Left ventricle myocardium inferior (tissue), 1 donor: Measurements from ENCODE around the gene GTF2F1. TPM values are rescaled to one million over a fixed set of nuclear protein-coding genes. Genes with fewer than 3 reads are reported as not detected.

Source experiments
- DNase-seq: peaks from one replicate; pipeline ENCODE4 v3.0.0-alpha.2; 2020
- H3K27ac ChIP-seq: fragments of 200-600 bp; replicated peaks from 2 replicates; pipeline ENCODE4 v1.8.0; 2021
- H3K27me3 ChIP-seq: fragments of 200-600 bp; 2 replicates; pipeline ENCODE4 v1.8.0; 2021; ENCODE audit warnings: low read depth
- H3K36me3 ChIP-seq: fragments of 200-600 bp; 2 replicates; pipeline ENCODE4 v1.8.0; 2021
- H3K4me1 ChIP-seq: fragments of 200-600 bp; 2 replicates; pipeline ENCODE4 v1.8.0; 2021
- H3K4me3 ChIP-seq: fragments of 200-600 bp; 2 replicates; pipeline ENCODE4 v1.8.0; 2021; ENCODE audit warnings: mild to moderate bottlenecking, moderate library complexity
- H3K9me3 ChIP-seq: fragments of 200-600 bp; replicated peaks from 2 replicates; pipeline ENCODE4 v1.8.0; 2021
- CTCF ChIP-seq: fragments of 200-600 bp; IDR thresholded peaks from 2 replicates; pipeline ENCODE4 v1.8.0; 2021; ENCODE audit warnings: antibody characterized with exemption, mild to moderate bottlenecking, borderline replicate concordance
- intact Hi-C: fragments of 100-400 bp; cut with micrococcal nuclease; formaldehyde crosslinking; loops from one replicate; pipeline ENCODE4 v1.11.0; 2022
- long read RNA-seq: library from polyadenylated mRNA; unstranded; transcript quantifications from one replicate; pipeline ENCODE4 v2.0.0, GENCODE V29; 2021
- total RNA-seq: library from RNA; stranded (reverse); fragmentation: NEBNext Ultra II Directional; extraction: Animal tissue kit (Norgen Biotek cat#: 25700); gene quantifications from one replicate; pipeline ENCODE4 v1.2.1, GENCODE V29; 2021
- donor health status: DM: no; HTN: yes; CAD: no; lungs with severe emphysema.

Gene GTF2F1, protein sequence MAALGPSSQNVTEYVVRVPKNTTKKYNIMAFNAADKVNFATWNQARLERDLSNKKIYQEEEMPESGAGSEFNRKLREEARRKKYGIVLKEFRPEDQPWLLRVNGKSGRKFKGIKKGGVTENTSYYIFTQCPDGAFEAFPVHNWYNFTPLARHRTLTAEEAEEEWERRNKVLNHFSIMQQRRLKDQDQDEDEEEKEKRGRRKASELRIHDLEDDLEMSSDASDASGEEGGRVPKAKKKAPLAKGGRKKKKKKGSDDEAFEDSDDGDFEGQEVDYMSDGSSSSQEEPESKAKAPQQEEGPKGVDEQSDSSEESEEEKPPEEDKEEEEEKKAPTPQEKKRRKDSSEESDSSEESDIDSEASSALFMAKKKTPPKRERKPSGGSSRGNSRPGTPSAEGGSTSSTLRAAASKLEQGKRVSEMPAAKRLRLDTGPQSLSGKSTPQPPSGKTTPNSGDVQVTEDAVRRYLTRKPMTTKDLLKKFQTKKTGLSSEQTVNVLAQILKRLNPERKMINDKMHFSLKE
- 33.8 TPM for total RNA-seq
- long read RNA-seq, transcript GTF2F1-201 (13 exons, 2,731 nt), result major isoform, 57 of 79 reads
- long read RNA-seq, partial matches to known transcripts, result 16 of 79 reads
- long read RNA-seq, other reads (novel, unspliced or antisense), result 6 of 79 reads

GRCh38 chr19:6393074-6393982, at the start of gene GTF2F1:
Gene GTF2F1 (minus strand): TSS chr19:6393164. CDS start chr19:6392995, 169 bp downstream.
- no peaks in the 10 kb centered on the region for H3K9me3 ChIP-seq
- peak; percentile 94 for DNase-seq
- peaks cover 24% of the 10 kb centered on the region for H3K4me1 ChIP-seq
- intact Hi-C loops, result no loop called here
- peak within 1 kb of the TSS; percentile 98 for H3K27ac ChIP-seq
- no peaks in the 10 kb centered on the region for H3K27me3 ChIP-seq
- TF ChIP-seq CTCF, result peak; percentile 27
- H3K4me3 ChIP-seq, result peak within 1 kb of the TSS; percentile 85
- H3K36me3 ChIP-seq, result peaks cover 28% of the 10 kb centered on the region

DNA sequence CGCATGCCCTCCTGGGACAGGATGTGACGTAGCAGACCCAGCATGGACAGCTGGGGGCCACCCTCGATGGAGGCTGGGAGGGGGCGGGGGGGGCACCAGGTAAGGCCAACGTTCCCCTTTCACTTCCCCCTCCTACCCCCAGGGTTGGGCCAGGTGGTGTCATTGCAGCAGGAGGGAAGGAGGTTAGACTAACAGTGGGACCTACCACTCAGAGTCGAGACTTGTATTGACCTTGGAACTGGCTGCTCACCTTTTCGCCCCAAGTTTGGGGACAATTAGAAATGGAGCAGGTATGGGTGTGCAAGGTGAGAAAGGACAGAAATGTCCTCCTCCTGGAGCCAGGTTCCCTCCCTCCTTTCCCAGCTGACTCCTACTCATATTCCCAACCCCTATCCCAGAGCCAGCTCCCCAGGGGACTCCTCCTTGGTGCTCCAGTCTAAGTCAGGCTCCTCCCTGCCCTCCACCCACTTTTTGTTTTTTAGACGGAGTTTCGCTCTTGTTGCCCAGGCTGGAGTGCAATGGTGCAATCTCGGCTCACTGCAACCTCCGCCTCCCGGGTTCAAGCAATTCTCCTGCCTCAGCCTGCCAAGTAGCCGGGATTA, 49.2 kb upstream of the GTF2F1 start:
- no peak for DNase-seq
- TF ChIP-seq CTCF, result no peak
- intact Hi-C loops, result no loop called here
- H3K27me3 ChIP-seq, result no peaks in the 10 kb centered on the region
- H3K4me3 ChIP-seq, result no peak overlapping the region
- H3K9me3 ChIP-seq, result peaks cover 19% of the 10 kb centered on the region
- H3K36me3 ChIP-seq, result peaks cover 26% of the 10 kb centered on the region
- H3K4me1 ChIP-seq, result no peaks in the 10 kb centered on the region
- H3K27ac ChIP-seq, result no peak overlapping the region

- TF ChIP-seq CTCF, result no peak
Observed at GRCh38 chr19:6440905-6441304, 47.9 kb upstream of the GTF2F1 start.

GRCh38 chr19:6439743-6440142, 46.8 kb upstream of the GTF2F1 start:
- Histone ChIP-seq H3K4me3 (no peak overlapping the region), H3K36me3 (peaks cover 1% of the 10 kb centered on the region), H3K27ac (no peak overlapping the region), H3K4me1 (no peaks in the 10 kb centered on the region), H3K9me3 (no peaks in the 10 kb centered on the region), H3K27me3 (no peaks in the 10 kb centered on the region)
- no peak for TF ChIP-seq CTCF
- intact Hi-C loops, result no loop called here
- no peak for DNase-seq

More at GRCh38 chr19:6440905-6441304, 47.9 kb upstream of the GTF2F1 start:
- Histone ChIP-seq H3K4me3 (no peak overlapping the region), H3K27ac (no peak overlapping the region), H3K9me3 (peaks cover 9% of the 10 kb centered on the region), H3K4me1 (no peaks in the 10 kb centered on the region), H3K27me3 (no peaks in the 10 kb centered on the region), H3K36me3 (peaks cover 13% of the 10 kb centered on the region)
- intact Hi-C loops, result no loop called here
- DNase-seq, result no peak

- Histone ChIP-seq H3K36me3 (no peaks in the 10 kb centered on the region), H3K27me3 (no peaks in the 10 kb centered on the region), H3K4me3 (no peak within 1 kb of the TSS), H3K9me3 (no peaks in the 10 kb centered on the region), H3K27ac (no peak within 1 kb of the TSS), H3K4me1 (no peaks in the 10 kb centered on the region)
- intact Hi-C loops, result no loop called here
- TF ChIP-seq CTCF, result no peak
- DNase-seq, result no peak
Observed at GRCh38 chr19:6433663-6434062, 40.7 kb upstream of the GTF2F1 start, which contains the start of gene SLC25A41. Gene SLC25A41 (minus strand): TSS chr19:6433763. CDS start chr19:6433693, 70 bp downstream.
